ENCODE measurements around the gene DACT3.

Gene DACT3

GRCh38 chr19:46616631-46617322 is 44.2 kb downstream of the DACT3 start:
- no peak overlapping the region for H4K8ac ChIP-seq (ENCODE audit: low read depth, low read length)
- H2BK12ac ChIP-seq (ENCODE audit: low read length): no peak overlapping the region
- no peak overlapping the region for H4K91ac ChIP-seq (ENCODE audit: low read depth, low read length)
- WGBS (ENCODE audit: extremely low coverage, insufficient coverage, insufficient read length): no CpG with 5 or more reads among the region's 17 CpGs
- H2BK5ac ChIP-seq (ENCODE audit: low read depth, low read length, poor library complexity): no peak overlapping the region
- H2AFZ ChIP-seq (ENCODE audit: insufficient read depth, low read length, poor library complexity): no peak overlapping the region
- H3K23ac ChIP-seq (ENCODE audit: low read length): no peak overlapping the region
- H3K79me2 ChIP-seq (ENCODE audit: control insufficient read depth, insufficient read depth, low read length, poor library complexity): no peaks in the 10 kb centered on the region
- H3K9ac ChIP-seq (ENCODE audit: low read length): no peak overlapping the region
- H4K12ac ChIP-seq (ENCODE audit: low read depth, low read length): no peak overlapping the region
- H2BK120ac ChIP-seq (ENCODE audit: insufficient read depth, low read length, poor library complexity): no peak overlapping the region
- peaks cover 9 to 12% of the 10 kb centered on the region in 2 experiments for H3K4me1 ChIP-seq (ENCODE audit: control insufficient read depth in 1 of 2, insufficient read depth in 2 of 2, low read length in 2 of 2)
- H3K9me3 ChIP-seq (ENCODE audit: insufficient read depth, low read depth, low read length): peaks cover 2% of the 10 kb centered on the region
- no peak overlapping the region for H3K4me2 ChIP-seq (ENCODE audit: low read length)
- no peak overlapping the region for H3K14ac ChIP-seq (ENCODE audit: low read length)
- no peak overlapping the region for H3K18ac ChIP-seq (ENCODE audit: low read length)
- no peak overlapping the region for H3K27ac ChIP-seq (ENCODE audit: low read depth, low read length)
- H3K36me3 ChIP-seq (ENCODE audit: control insufficient read depth in 1 of 2, insufficient read depth in 2 of 2, low read length in 2 of 2): no peaks in the 10 kb centered on the region
- H3K4me3 ChIP-seq (ENCODE audit: low read depth, low read length): no peak overlapping the region
- H2AK5ac ChIP-seq (ENCODE audit: low read length): no peak overlapping the region
- DNase-seq: peak; percentile 27 to 53
- no peak overlapping the region for H3K4ac ChIP-seq (ENCODE audit: low read depth, low read length)
- peaks cover 4% of the 10 kb centered on the region for H3K79me1 ChIP-seq (ENCODE audit: low read length)
- no peaks in the 10 kb centered on the region for H3K27me3 ChIP-seq (ENCODE audit: insufficient read depth, low read length)

GRCh38 chr19:46615966-46616365 is 45.0 kb downstream of the DACT3 start:
- Histone ChIP-seq H4K12ac (ENCODE audit: low read depth, low read length) (no peak overlapping the region), H2AK5ac (ENCODE audit: low read length) (no peak overlapping the region), H4K8ac (ENCODE audit: low read depth, low read length) (no peak overlapping the region), H2BK120ac (ENCODE audit: insufficient read depth, low read length, poor library complexity) (no peak overlapping the region), H3K4me1 (ENCODE audit: control insufficient read depth in 1 of 2, insufficient read depth in 2 of 2, low read length in 2 of 2) (peaks cover 3 to 6% of the 10 kb centered on the region in 2 experiments), H3K18ac (ENCODE audit: low read length) (no peak overlapping the region), H2BK12ac (ENCODE audit: low read length) (no peak overlapping the region), H4K91ac (ENCODE audit: low read depth, low read length) (no peak overlapping the region), H3K36me3 (ENCODE audit: control insufficient read depth in 1 of 2, insufficient read depth in 2 of 2, low read length in 2 of 2) (peaks cover 3% of the 10 kb centered on the region in 2 experiments), H3K4me2 (ENCODE audit: low read length) (no peak overlapping the region), H3K79me2 (ENCODE audit: control insufficient read depth, insufficient read depth, low read length, poor library complexity) (no peaks in the 10 kb centered on the region), H3K9me3 (ENCODE audit: insufficient read depth, low read depth, low read length) (peaks cover 2% of the 10 kb centered on the region), H3K4ac (ENCODE audit: low read depth, low read length) (no peak overlapping the region), H3K27me3 (ENCODE audit: insufficient read depth, low read length) (no peaks in the 10 kb centered on the region), H3K23ac (ENCODE audit: low read length) (no peak overlapping the region), H2BK5ac (ENCODE audit: low read depth, low read length, poor library complexity) (no peak overlapping the region), H3K14ac (ENCODE audit: low read length) (no peak overlapping the region), H2AFZ (ENCODE audit: insufficient read depth, low read length, poor library complexity) (no peak overlapping the region), H3K27ac (ENCODE audit: low read depth, low read length) (no peak overlapping the region), H3K4me3 (ENCODE audit: low read depth, low read length) (no peak overlapping the region), H3K79me1 (ENCODE audit: low read length) (no peaks in the 10 kb centered on the region), H3K9ac (ENCODE audit: low read length) (no peak overlapping the region)
- no CpG with 5 or more reads among the region's 10 CpGs for WGBS (ENCODE audit: extremely low coverage, insufficient coverage, insufficient read length)
- no peak for DNase-seq

GRCh38 chr19:46614114-46614722 is 46.8 kb downstream of the DACT3 start:
- Histone ChIP-seq H3K4me2 (ENCODE audit: low read length) (no peak overlapping the region), H2AFZ (ENCODE audit: insufficient read depth, low read length, poor library complexity) (no peak overlapping the region), H4K8ac (ENCODE audit: low read depth, low read length) (no peak overlapping the region), H2BK12ac (ENCODE audit: low read length) (no peak overlapping the region), H4K91ac (ENCODE audit: low read depth, low read length) (no peak overlapping the region), H3K27me3 (ENCODE audit: insufficient read depth, low read length) (no peaks in the 10 kb centered on the region), H2BK5ac (ENCODE audit: low read depth, low read length, poor library complexity) (no peak overlapping the region), H3K18ac (ENCODE audit: low read length) (no peak overlapping the region), H3K4me3 (ENCODE audit: low read depth, low read length) (no peak overlapping the region), H3K79me1 (ENCODE audit: low read length) (no peaks in the 10 kb centered on the region), H4K12ac (ENCODE audit: low read depth, low read length) (no peak overlapping the region), H3K14ac (ENCODE audit: low read length) (no peak overlapping the region), H3K9me3 (ENCODE audit: insufficient read depth, low read depth, low read length) (peaks cover 2% of the 10 kb centered on the region), H3K9ac (ENCODE audit: low read length) (no peak overlapping the region), H3K36me3 (ENCODE audit: control insufficient read depth in 1 of 2, insufficient read depth in 2 of 2, low read length in 2 of 2) (peaks cover 17 to 19% of the 10 kb centered on the region in 2 experiments), H3K4me1 (ENCODE audit: control insufficient read depth in 1 of 2, insufficient read depth in 2 of 2, low read length in 2 of 2) (no peaks in the 10 kb centered on the region), H2AK5ac (ENCODE audit: low read length) (no peak overlapping the region), H3K23ac (ENCODE audit: low read length) (no peak overlapping the region), H3K79me2 (ENCODE audit: control insufficient read depth, insufficient read depth, low read length, poor library complexity) (no peaks in the 10 kb centered on the region), H3K27ac (ENCODE audit: low read depth, low read length) (no peak overlapping the region), H3K4ac (ENCODE audit: low read depth, low read length) (no peak overlapping the region), H2BK120ac (ENCODE audit: insufficient read depth, low read length, poor library complexity) (no peak overlapping the region)
- no CpG with 5 or more reads among the region's 12 CpGs for WGBS (ENCODE audit: extremely low coverage, insufficient coverage, insufficient read length)
- peak; percentile 61 to 84 for DNase-seq

GRCh38 chr19:46613525-46613924 is 47.5 kb downstream of the DACT3 start:
- H3K14ac ChIP-seq (ENCODE audit: low read length): no peak overlapping the region
- no peaks in the 10 kb centered on the region for H3K79me2 ChIP-seq (ENCODE audit: control insufficient read depth, insufficient read depth, low read length, poor library complexity)
- H4K91ac ChIP-seq (ENCODE audit: low read depth, low read length): no peak overlapping the region
- H3K27ac ChIP-seq (ENCODE audit: low read depth, low read length): no peak overlapping the region
- H3K4me2 ChIP-seq (ENCODE audit: low read length): no peak overlapping the region
- H3K23ac ChIP-seq (ENCODE audit: low read length): no peak overlapping the region
- H3K4me3 ChIP-seq (ENCODE audit: low read depth, low read length): no peak overlapping the region
- H3K9ac ChIP-seq (ENCODE audit: low read length): no peak overlapping the region
- H3K79me1 ChIP-seq (ENCODE audit: low read length): no peaks in the 10 kb centered on the region
- H2BK5ac ChIP-seq (ENCODE audit: low read depth, low read length, poor library complexity): no peak overlapping the region
- no peak overlapping the region for H2BK120ac ChIP-seq (ENCODE audit: insufficient read depth, low read length, poor library complexity)
- H2AK5ac ChIP-seq (ENCODE audit: low read length): no peak overlapping the region
- H2AFZ ChIP-seq (ENCODE audit: insufficient read depth, low read length, poor library complexity): no peak overlapping the region
- no peak overlapping the region for H3K18ac ChIP-seq (ENCODE audit: low read length)
- no peak overlapping the region for H2BK12ac ChIP-seq (ENCODE audit: low read length)
- no peak overlapping the region for H4K12ac ChIP-seq (ENCODE audit: low read depth, low read length)
- no peak overlapping the region for H4K8ac ChIP-seq (ENCODE audit: low read depth, low read length)
- no peak for DNase-seq
- H3K36me3 ChIP-seq (ENCODE audit: control insufficient read depth in 1 of 2, insufficient read depth in 2 of 2, low read length in 2 of 2): peaks cover 24 to 26% of the 10 kb centered on the region in 2 experiments
- H3K4me1 ChIP-seq (ENCODE audit: control insufficient read depth in 1 of 2, insufficient read depth in 2 of 2, low read length in 2 of 2): no peaks in the 10 kb centered on the region
- H3K4ac ChIP-seq (ENCODE audit: low read depth, low read length): no peak overlapping the region
- peaks cover 2% of the 10 kb centered on the region for H3K9me3 ChIP-seq (ENCODE audit: insufficient read depth, low read depth, low read length)
- H3K27me3 ChIP-seq (ENCODE audit: insufficient read depth, low read length): no peaks in the 10 kb centered on the region
- no CpG with 5 or more reads among the region's 22 CpGs for WGBS (ENCODE audit: extremely low coverage, insufficient coverage, insufficient read length)
